ENCODE results near the gene CHURC1.

CHURC1 gene

DNA sequence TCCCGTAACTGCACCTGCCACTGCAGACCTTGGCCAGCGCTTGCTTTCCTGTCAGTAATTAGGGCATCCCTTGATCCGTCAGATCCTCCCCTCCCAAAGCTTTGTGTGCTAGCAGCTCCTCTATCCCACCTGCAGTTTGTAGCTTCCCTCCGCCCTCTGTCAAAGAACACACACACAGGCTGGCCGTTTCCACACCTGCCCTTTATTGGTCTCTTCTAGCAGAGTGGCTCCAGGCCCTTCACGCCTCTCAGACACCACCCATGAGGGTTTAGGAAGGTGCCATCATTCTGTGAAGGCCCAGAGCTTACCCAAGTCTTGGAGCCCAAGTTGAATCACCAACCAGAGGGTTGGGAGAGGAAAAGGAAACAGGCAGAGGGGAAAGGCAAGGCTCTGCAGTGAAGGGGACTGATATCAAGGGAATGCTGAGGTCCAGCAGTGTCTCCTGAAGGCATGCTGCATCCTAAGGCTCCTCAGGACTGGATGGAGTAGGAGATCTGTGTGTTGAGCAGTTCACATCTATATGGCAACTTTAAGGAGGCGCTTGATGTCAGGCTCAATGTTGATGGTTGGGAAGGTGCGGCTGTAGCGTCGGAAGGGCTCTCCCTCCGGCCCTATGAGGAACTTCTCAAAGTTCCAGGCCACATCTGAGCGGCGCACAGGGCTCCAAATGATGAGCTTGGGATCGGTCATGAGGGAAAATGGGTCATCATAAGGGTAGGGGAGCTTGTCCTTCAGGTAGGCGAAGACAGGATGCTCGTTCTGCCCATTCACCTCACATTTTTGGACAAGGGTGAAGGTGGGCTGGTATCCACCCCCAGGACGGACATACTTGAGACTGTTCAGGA is 24.9 kb downstream of the CHURC1 start:
- TF ChIP-seq ZFX (IDR thresholded peaks at IDR 0.05; ENCODE audit: borderline replicate concordance): no peak
- no peak for TF ChIP-seq CTCF (IDR thresholded peaks at IDR 0.05)
- 0 out of 2 replicates have a peak overlapping the region, but pooled peaks have one; percentile 11 for H3K27ac ChIP-seq

GRCh38 chr14:64939817-64940190 is 25.5 kb downstream of the CHURC1 start:
- TF ChIP-seq CTCF (IDR thresholded peaks at IDR 0.05): no peak
- TF ChIP-seq ZFX (IDR thresholded peaks at IDR 0.05; ENCODE audit: borderline replicate concordance): no peak
- no peak overlapping the region for H3K27ac ChIP-seq

- no peak overlapping the region for H3K27ac ChIP-seq
- TF ChIP-seq ZFX (IDR thresholded peaks at IDR 0.05; ENCODE audit: borderline replicate concordance) (no peak), CTCF (IDR thresholded peaks at IDR 0.05) (no peak)
These were observed 26.2 kb downstream of the CHURC1 start for GRCh38 chr14:64940336-64940910.

DNA sequence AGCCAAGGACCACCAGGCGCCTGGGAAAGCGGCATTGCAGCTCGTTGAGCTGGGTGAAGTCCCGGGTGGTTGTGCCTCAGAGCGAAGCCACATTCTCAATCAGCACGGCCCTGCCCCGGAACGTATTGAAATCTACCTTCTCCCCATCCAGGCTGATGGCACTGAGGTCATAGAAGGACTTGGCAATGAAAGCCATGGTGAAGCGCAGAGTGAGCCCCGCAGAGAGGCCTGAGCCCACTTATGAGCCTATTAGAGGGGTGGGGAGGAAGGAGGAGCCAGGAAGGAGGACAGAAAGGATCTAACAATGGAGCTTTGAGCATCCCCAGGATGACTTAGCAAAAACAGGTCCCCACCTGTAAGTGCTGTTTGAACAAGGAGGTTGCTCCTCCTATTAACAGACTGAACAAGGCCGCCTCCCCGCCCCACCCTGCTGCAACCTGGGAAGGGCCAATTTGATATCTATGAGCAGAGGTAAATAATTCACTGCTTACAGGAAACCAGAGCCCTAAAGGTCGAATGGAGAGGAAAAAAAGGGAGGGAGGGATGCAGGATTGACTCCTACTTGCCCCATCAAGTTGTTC is 28.4 kb downstream of the CHURC1 start, which contains the start of gene GPX2:
TSS of gene GPX2 (minus strand) at position 215 of the 581 bp plus-strand sequence. CDS start at position 196, 19 bp downstream.
- H3K27ac ChIP-seq: peak within 1 kb of the TSS; percentile 42; the same call in 1 of the 2 replicates
- no peak for TF ChIP-seq CTCF (IDR thresholded peaks at IDR 0.05)
- TF ChIP-seq ZFX (IDR thresholded peaks at IDR 0.05; ENCODE audit: borderline replicate concordance): no peak

DNA sequence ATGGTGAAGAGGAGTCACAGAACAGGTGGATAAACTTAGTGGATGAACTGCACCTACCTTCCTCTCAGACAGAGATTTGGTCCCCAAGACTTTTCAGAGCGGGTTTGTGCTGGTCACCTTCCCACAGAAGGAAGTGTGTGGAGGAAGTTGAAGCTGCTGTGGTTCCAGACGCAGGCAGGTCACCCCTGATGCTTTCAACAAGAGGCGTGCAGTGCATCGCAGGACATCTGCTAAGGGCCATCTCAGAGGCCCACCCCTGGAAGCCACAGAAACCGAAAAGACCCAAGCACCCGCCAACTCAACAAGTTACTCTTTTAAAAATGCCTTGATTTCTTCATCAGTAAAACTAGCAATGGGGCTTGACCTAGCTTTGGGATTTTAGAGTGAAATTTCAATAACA is 29.3 kb downstream of the CHURC1 start:
- TF ChIP-seq ZFX (IDR thresholded peaks at IDR 0.05; ENCODE audit: borderline replicate concordance): no peak
- no peak for TF ChIP-seq CTCF (IDR thresholded peaks at IDR 0.05)
- H3K27ac ChIP-seq: no peak overlapping the region

DNA sequence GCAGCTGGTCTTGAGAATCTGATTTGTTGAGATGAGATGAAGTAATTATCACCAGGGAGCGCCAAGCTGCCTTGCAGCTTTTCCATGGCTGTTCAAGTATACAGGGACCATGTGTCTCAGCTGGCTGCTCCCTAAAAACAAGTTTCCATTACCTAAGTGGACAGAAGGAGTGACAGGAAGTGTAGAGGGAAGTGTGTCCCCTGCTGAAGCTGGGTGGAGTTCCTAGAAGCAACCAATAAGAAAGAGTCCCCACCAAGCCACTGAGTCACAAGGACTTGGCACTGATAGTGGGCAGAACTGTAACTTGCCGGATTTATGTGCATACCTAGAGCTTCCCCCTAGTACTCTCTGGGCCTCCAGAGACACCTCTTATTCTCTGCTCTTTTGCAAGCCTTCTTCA is 29.8 kb downstream of the CHURC1 start:
- TF ChIP-seq ZFX (IDR thresholded peaks at IDR 0.05; ENCODE audit: borderline replicate concordance): no peak
- no peak overlapping the region for H3K27ac ChIP-seq

DNA sequence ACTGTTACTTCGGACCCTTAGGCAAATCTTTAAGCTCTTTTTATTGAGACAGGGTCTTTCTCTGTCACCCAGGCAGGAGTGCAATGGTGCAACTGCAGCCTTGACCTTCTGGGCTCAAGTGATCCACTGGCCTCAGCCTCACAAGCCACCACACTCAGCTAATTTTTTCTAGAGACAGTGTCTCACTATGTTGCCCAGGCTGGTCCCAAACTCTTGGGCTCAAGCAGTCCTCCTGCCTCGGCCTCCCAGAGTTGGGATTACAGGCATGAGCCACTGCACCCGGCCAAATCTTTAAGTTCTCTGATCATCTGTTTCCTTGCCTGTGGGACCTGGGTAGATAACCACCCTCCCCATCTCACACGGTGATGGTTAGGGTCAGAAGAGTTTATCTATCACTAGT is 30.6 kb downstream of the CHURC1 start:
- H3K27ac ChIP-seq: no peak overlapping the region
- TF ChIP-seq ZFX (IDR thresholded peaks at IDR 0.05; ENCODE audit: borderline replicate concordance): no peak
- no peak for TF ChIP-seq CTCF (IDR thresholded peaks at IDR 0.05)
